Measurements from ENCODE around the gene IGSF9B. TPM values are rescaled to one million over a fixed set of nuclear protein-coding genes. Genes with fewer than 3 reads are reported as not detected.

IGSF9B gene
- total RNA-seq, 1 experiment from 2014 or later, result 0.57 TPM

DNA sequence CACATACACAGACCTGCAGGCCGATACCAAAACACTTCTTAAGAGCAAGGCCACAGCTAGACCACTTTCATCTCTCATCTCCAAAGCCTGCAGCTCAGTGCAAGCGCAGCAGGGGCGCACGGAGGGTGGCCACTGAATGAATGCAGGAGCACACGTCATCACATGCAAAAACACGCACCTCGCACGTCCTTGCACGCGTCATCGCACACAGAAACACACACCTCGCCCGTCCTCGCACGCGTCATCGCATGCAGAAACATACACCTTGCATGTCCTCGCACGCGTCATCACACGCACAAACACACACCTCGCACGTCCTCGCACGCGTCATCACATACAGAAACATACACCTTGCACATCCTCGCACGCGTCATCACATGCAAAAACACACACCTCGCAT, 17.2 kb downstream of the IGSF9B start:
- no peak for DNase-seq (ENCODE audit: low spot score)

DNA sequence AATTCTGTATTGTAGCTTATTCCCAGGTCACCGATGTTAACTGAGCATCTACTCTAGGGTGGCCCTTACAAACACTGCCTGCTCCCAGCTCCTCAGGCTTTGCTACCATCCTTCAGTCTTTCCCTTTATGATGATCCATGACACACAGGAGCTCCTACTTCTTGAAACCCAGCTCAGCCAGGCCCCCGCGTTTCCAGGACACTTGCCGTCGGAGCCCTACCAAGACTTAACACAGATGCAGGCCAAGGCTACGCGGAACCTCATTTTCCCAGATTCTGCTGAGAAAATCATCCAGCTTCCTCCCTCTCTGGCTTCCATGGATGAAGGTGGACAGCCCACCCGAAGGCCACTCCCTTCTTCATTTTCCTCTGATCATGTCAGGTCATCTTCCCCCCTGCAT, 18.6 kb downstream of the IGSF9B start:
- DNase-seq (ENCODE audit: low spot score), result no peak

DNA sequence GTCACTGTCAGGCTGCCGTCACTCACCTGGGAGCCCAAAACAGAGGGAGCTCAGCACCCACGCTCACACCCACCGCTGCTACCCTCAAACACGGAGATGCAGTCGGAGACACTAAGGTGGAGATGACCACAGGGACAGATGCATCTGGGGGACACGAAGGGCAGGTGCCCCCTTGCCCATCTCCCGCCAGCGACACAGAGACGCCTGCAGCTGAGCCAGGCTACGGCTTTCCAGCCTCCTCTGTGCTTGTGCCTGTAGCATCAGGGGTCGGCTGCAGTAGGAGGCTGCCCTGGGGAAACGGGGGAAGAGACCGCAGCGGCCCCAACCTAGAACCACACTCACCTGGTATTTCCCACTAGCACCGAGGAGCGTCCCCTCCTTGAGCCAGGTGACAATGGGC, 19.3 kb downstream of the IGSF9B start:
- no peak for DNase-seq (ENCODE audit: low spot score)

DNA sequence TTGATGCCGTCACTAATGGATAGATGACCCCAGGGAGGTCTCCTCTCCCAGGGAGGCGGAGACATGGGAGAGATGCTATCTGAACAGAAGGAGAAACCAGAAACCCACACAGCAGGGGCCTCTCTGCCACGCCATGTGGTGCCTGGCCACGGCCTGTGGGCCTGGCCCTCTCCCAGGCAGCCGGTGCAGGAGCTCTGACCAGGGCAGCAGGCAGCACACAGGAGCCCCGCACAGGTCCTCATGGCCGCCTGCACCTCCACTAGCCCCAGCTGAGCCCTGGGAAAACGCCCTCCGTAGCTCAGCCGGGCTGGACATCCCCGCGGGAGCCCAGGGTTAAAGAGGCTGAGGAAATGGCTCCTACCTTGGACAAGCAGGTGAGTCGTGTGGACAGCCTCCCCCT, 19.8 kb downstream of the IGSF9B start:
- no peak for DNase-seq (ENCODE audit: low spot score)

DNA sequence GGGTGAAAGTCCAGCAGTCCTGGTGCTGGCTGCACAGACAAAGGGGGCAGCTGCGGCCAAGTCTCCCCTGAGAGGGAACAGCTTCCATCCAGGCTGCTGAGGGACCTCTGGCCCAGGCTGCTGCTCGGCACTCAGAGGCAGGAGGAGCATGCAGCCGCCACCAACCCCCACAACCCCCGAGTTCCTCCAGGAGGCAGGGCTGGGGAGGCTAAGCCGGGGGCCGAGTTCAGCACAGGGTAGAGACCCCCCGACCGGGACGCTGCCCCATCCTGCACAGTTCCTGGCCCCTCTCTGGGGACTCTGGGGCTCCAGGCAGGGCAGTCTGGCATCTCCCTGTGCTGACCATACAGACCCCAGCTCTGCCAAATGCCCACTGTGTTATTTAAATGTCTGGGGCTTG, 20.2 kb downstream of the IGSF9B start:
- no peak for DNase-seq (ENCODE audit: low spot score)

DNA sequence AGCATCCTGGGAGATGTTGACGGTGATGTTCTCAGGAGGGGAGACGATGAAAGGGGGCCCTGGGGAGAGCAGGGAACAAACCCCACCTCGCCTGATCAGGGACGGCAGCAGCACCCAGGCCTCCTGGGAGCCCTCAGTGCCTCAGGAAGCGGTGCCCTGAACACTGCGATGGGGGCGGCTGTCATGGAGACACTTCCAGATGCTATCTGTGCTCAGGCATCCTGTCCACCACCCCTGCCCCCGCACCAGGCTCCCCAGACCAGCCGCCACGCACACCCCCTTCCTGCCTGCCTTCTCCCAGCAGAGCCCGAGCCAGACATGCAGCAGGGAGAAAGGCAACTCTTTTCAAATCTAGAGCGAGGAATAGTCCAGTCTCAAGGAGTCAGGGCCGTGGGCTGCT, 20.6 kb downstream of the IGSF9B start:
- DNase-seq (ENCODE audit: low spot score), result no peak

DNA sequence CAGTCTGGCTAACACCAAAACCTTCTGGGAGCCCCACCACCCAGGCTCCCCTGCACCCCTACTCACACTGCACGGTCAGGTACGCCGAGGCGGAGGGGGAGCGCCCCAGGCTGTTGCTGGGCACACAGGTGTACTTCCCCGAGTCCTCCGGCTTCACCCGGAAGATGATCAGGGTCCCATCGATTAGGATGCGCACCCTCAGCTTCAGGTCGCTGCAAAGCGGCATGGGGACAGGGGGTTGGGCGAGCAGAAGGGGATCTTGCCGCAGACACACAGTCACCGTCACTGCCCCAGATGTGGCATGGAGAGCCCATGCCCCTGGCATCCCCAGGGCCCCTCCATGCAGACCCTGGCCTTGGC, 21.2 kb downstream of the IGSF9B start:
- DNase-seq (ENCODE audit: low spot score), result no peak

DNA sequence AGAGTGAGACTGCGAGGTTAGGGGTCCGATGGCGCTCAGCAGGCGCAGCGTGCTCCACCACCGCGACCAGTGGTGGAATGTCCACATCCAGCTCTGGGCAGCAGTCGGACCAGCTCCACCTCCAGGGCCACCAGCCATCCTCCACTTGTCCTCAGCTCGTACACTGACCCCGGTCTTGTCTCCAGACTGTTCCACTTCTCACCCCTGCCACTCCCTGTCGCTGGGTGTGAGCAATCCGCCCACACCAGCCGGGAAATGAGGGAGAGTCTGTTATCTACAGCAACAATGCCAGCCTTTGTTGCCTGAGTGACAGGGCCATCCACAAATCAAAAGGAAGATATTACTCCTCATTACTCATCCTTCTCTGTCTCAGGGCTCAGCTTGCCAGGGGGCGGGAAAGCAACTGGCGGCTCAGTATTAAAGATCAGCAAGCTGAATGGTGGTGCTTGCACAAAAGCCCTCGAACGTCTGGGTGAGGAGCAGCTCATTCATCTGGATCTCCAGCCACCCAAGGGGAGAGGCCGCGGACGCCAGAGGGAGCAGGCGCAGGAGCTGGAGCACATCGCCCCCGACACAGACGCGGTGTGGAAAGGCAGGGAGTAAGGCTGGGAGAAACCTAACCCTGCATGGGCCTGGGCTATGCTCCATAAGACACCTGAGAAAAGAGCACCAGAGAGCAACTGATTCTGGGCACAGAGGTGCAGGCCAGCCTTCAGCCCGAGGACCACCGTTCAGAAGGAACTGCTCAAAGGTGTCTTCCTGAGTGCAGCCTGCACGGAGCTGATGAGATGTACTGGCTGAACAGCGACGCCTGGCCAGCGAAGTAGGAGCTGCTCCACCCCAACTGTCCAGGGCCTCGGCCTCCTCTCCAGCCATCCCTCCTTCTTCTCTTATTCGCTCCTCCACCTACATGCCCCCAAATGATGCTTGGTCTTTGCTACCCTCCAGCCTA, 21.9 kb downstream of the IGSF9B start:
- peak; percentile 91 for DNase-seq (ENCODE audit: low spot score)

DNA sequence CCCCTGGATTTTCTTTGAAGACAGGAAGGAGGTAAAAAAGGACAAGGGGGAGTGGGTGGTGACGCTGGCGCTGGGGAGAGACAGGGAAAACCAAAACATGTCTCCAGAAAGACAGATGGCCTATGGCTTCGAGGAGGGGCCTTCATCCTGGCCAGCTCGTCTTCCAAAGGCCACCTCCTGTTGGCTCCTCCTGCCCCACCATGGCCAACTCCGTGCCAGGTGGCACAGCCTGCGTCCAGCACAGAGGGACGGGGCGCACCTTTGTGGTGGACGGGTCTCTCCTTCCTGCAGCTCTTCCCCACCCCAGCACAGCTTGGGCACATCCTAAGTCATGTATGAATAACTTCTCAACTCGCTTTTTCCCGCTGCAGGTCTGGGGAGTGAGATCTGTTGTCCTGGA, 22.7 kb downstream of the IGSF9B start:
- no peak for DNase-seq (ENCODE audit: low spot score)

DNA sequence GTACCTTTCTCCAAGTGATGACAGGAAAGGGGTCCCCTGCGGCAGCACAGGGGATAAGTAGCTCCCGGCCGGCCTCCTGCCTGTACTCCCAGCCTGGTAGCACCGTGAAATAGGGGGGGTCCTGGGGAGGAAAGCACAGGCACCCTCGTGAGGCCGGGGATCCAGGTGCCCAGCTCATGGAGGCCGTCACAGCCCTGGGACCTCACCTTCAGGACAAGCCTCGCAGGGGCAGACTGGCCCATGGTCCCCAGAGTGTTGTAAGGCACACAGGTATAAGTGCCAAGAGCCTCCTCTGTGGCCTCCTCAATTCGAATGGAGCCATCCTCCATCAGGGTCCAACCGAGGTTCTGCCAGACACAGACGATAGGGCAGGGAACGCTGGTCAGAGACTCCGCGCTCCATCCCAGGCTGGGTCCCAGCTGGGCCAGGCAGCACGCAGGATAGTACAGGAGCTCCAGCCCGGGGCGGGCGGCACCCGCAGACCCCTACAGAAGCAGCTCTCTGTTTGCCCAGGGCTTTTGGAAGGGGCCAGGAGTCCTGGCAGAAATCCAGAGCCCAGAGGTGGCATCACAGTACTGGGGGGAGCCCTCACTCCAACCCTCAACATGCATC, 25.2 kb downstream of the IGSF9B start:
- DNase-seq (ENCODE audit: low spot score), result no peak

DNA sequence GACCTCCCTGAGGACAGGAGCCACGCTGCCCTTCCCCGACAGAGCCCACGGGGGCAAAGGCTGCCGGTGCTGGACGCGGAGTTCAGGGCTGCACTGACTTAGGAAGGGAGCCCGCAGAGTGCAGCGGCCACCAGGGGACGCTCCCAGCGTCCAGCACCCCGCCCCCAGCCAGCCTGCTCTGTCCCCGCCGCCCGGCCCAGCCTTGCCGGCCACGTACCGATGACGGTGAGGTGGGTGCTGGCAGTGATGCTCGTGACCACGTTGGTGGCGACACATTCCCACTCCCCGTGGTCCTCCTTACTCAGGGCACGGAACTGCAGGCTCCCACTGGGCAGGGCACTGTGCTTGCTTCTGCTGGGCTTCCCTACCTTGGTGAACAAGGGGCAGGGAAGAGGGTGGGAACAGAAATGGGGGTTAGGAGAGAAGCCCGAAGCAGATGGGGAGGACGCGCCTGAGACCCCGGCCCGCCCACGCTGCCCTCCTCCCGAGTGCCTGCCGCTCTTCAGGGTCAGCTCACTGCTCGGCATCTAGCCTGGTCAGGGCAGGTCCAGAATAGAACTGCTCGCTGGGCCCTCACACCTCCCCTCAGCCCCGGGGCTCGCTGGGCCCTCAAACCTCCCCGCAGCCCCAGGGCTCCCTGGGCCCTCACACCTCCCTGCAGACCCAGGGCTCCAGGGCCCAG, 25.9 kb downstream of the IGSF9B start:
- no peak for DNase-seq (ENCODE audit: low spot score)

DNA sequence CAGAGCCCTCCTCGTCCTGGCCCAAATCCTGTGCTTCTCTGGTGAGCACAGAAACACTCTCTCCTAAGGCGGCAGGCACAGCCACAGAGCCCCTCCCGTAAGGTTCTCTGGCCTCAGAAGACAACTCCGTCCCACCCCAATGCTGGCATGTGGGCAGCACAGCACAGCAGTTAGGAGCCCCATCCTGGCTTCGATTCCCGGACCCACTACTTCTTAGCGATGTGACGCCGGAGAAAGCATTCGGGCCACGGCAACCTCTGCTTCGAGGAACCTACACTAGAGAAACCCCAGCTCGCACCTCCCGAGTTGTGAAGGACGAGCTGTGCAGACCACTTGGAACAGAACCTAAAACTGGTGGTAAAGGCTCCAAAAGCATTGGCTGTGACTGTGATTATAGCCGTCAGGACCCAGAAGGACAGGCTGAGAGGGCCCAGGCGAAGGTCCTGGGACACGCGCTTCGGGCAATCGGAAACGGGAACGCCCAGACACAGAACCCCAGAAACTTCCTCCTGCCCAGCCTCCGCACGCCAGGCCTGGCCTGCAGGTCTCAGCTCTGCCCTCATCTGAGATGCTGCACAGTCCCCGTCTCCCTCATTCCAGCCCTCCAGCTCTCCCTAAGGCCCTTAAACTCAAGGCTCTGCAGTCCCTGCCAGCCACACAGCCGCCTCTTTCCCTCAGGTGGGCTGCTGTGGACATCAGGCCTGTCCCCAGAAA, 26.6 kb downstream of the IGSF9B start:
- DNase-seq (ENCODE audit: low spot score), result no peak

DNA sequence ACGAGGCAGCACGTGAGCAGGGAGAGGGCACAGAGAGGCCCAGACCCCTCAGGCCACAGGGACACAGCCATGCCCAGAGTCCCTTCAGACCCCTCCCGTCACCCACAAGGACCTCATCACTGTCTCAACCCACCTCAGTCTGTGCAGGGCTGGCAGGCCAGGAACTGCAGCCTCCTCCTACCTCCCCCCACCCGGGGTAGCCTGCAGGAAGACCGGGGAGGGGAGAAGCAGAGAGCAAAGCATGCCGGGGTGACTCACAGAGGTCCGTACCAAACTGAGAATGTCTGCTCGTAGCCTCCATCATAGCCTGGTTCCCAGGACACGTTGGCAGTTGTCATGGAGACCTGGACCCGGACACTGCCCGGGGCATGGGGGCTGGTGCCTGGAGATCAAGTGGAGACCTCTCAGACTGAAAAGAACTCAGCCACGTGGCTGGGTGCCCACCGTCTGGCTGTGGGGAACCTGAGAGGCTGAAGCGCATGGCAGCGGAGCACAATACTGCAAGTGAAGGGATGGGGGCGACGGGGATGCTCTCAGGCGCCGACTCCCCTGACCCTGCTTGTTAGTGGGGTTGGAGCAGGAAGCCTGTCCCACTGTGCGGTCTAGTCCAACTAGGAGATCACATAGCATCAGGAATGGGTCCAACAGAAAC, 27.2 kb downstream of the IGSF9B start:
- no peak for DNase-seq (ENCODE audit: low spot score)

DNA sequence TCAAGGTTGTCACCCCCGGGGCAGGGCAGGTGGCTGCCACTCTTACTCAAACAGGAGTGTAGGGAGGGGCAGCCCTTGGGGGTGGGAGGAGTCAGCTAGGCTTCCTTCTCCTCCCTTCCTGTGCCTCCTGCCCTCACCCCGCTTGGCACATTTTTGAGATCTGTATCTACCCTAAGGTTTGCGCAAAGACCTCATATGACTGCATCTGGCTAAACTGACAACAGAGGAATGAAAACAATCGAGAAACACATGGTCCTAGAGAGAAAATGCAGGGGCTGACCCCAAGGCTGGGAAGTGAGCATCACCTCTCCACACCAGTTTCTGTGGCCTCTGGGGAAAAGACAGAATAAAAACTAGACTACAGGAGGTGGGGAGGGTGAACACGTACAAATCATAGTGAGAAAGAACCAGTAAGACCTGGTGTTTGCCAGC, 28.1 kb downstream of the IGSF9B start:
- peak; percentile 22 for DNase-seq (ENCODE audit: low spot score)

DNA sequence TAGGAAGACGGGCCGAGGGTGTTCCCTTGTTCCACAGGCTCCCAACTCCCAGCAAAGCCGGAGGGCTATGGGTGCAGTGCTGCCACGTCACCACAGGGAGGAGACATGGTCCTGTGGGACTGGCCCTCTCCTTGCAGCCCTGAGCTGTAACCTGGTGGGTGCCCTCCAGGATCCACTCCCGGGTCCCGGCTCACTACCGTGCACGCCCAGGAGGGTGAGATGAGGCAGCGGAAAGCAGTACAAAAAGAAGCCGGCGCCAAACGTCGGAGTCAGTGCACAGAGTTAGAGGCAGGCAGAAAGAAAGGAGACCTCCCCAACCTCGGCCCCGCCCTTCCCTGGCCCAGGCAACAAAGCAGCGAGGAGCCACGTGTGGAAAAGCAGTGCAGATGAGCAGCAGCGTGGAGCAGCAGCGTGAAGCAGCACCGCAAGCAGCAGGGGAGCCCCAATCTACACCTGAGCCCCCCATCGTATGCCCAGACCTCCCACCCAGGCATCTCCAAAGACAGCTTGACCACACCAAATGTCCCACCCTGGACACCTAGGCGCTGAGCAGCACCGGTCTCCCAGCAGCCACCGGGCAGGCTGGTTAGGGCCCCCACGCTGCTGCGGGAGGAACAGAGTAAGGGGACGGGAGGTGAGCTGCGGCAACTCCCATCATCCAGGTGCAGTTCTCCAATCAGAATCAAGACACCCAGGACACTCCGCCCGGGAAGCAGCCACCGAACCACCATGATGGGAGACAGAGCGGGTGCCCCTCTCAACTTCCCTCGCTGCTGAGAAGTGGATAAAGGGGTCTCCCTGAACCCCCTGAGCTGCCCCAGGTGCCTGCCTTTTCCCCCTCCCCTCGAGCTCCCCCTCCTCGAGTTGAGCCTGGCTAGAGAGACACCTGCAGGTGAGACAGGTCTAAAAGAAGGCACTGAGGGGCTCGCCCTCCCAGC, 28.8 kb downstream of the IGSF9B start:
- DNase-seq (ENCODE audit: low spot score), result peak; percentile 54

DNA sequence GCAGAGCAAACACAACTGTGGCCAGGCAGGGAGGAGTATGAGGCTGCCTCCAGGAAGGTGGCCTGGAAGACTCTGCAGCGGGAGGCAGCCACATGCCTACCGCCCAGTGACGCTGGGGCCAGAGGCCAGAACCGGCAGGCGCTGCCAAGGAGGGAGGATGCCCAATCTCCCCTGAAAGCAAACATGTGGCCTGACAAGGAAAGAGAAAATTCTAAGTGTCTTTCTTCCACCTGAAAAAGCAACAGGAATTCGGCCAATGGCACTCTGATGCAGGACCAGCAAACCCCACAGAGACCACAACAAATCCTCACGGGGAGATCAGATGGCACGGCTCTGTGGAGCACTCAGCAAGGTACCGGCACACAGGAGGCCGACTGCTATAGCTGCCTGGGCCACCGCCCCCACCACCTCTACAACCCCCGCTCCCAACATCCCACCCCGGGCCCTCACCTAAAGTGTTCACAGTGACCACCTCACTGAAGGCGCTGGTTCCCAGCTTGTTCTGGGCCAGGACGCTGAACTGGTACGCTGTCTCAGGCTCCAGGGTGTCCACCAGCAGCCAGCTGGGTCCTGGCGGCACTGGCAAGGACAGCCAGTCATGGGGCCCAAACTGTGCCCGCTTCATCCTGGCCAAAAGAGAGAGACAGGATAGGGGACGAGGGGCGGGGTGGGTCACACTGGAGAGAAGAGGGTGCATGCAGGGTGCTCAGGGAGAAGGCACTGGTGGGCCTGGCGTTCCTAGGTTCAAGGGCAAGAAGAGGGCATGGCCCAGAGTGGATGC, 30.1 kb downstream of the IGSF9B start:
- no peak for DNase-seq (ENCODE audit: low spot score)

DNA sequence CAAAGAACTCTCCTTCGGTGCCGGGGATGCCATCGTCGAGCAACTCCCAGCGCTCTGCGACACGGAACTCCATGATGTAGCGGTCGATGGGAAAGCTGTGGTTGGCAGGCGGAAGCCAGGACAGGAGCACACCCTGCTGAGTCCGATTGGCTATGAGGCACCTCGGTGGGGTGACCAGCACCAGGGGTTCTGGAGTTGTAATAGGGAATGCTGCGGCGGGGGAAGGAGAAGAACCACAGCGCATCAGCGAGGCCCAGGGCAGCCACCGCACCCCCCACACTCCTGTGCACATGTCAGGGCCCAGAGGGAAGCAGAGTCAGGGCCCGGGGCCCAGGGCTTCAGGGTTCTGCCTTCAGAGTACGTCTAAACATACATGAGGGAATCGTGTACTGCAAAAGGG, 31.0 kb downstream of the IGSF9B start:
- no peak for DNase-seq (ENCODE audit: low spot score)

DNA sequence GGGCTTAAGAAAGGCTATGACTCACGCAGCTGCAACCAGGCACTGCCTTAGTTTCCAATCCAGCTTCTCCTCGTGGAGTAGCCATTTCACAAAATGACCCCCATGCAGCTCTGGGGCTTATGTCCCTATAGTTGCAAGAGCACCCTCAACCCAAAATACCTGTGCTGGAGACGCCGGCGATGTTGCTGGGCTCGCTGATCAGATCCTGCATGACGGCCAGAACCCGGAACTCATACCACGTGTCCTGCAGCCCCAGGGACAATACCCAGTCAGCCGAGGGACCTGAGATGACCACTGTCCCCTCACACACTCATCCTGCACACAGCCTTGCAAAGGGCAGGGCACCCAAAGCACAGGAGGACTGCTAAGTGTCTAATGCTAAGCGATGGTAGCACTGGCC, 32.1 kb downstream of the IGSF9B start:
- DNase-seq (ENCODE audit: low spot score), result no peak

DNA sequence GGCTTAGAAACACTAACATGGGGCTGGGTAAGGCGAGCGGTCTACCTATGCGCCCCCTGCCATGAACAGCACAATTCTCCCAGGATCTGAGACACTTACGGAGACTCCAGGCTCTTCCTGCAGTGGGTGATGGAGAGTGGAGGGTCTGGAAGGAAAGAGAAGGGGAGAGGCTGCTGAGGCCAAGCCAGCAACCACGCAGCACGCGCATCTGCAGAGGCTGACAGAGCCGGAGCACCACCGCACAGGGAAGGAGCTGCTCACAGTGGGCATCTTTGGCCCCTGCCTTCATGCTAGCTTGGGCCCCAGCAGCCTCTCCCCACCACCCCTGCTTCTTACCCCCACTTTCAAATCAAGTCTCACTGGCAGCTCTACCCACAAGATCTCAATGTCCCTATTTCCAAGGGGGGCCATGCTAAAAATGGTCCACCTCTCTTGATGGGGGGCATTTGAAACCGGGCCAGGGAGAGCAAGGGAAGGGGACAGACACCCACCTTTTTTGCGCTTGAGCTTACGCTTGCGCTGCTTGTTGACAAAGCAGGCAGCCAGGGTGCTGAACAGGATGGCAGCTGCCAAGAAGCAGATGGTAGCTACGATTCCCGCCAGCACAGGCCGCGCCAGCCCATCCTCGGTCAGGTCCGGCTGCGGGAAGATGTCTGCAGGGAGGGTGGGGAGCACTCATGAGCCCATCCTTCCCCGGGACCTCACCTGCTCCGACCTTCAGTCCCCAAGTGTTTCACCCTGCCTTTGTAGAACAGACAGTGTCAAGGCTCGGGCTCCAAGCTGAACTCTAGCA, 34.5 kb downstream of the IGSF9B start:
- no peak for DNase-seq (ENCODE audit: low spot score)

Data from A172 (cell line).